ENCODE measurements around the gene OLIG1.

OLIG1 gene

DNA sequence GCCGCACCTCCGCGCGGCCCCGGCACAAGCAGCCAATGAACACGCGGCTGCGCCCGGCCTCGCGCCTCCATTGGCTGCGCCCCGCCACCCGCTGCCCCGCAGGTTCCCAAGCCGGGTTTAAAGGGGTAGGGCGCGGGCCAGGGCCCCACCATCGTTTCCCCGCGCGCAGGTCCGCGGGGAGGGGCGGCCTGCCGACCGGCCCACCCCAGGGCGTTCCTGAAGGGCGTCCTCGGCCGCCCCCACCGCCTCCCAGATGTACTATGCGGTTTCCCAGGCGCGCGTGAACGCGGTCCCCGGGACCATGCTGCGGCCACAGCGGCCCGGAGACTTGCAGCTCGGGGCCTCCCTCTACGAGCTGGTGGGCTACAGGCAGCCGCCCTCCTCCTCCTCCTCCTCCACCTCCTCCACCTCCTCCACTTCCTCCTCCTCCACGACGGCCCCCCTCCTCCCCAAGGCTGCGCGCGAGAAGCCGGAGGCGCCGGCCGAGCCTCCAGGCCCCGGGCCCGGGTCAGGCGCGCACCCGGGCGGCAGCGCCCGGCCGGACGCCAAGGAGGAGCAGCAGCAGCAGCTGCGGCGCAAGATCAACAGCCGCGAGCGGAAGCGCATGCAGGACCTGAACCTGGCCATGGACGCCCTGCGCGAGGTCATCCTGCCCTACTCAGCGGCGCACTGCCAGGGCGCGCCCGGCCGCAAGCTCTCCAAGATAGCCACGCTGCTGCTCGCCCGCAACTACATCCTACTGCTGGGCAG lies at the start of gene OLIG1:
Gene OLIG1 (plus strand): TSS at position 148 of the 750 bp plus-strand sequence. CDS start 106 bp downstream, at position 254.
- DNase-seq: peak in 2 of 3 experiments; percentile 88 to 95

- DNase-seq: no peak
These were observed 49.3 kb upstream of the OLIG1 start for GRCh38 chr21:33020558-33021100.

DNA sequence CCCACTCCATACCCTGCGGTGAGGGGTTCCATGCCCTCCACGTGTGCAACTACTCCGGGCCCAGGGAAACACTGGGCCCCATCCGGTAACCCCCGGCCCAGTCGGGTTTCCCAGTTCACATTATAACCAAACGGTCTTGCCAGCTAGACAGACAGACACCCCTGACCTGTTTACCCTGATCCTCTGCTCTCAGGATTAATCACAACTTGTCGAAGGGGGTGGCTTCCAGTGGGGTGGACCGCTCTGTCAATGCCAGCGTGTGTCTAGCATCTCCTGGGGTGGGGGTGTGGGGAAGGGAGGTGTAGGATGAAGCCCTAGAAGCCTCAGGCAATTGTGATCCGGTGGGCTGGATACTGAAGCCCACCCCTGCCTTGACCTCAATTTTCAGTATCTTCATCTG lies 48.8 kb upstream of the OLIG1 start:
- DNase-seq: no peak

DNA sequence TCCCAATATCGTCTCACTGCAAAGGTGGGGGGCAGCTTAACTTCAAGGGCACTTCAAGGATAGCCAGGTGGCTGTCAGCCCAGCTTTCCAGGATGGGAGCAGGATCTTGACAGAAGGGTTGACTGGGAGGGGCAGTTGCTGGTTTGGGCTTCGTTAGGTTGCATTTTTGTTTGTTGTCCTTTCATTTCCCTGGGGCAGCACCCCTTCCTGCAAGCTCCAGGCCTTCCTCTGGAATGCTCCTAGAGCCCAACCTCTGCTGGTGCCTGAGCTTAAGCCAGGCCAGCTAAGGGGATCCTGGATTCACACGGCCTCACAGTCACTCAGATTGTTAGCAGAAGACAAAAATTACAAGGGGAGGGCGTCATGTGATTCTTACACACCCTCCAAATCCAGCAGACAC lies 48.3 kb upstream of the OLIG1 start:
- no peak for DNase-seq

- no peak for DNase-seq
These were observed 47.5 kb upstream of the OLIG1 start for GRCh38 chr21:33022489-33022827.

- DNase-seq: peak in 2 of 3 experiments; percentile 63 to 67
These were observed 46.9 kb upstream of the OLIG1 start for GRCh38 chr21:33022828-33023573.

DNA sequence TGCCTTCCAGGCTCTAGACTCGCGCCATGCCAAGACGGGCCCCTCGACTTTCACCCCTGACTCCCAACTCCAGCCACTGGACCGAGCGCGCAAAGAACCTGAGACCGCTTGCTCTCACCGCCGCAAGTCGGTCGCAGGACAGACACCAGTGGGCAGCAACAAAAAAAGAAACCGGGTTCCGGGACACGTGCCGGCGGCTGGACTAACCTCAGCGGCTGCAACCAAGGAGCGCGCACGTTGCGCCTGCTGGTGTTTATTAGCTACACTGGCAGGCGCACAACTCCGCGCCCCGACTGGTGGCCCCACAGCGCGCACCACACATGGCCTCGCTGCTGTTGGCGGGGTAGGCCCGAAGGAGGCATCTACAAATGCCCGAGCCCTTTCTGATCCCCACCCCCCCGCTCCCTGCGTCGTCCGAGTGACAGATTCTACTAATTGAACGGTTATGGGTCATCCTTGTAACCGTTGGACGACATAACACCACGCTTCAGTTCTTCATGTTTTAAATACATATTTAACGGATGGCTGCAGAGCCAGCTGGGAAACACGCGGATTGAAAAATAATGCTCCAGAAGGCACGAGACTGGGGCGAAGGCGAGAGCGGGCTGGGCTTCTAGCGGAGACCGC lies 46.3 kb upstream of the OLIG1 start:
- peak in 2 of 3 experiments; percentile 52 to 54 for DNase-seq

GRCh38 chr21:33024201-33025103 lies 45.5 kb upstream of the OLIG1 start:
- DNase-seq: peak in 1 of 3 experiments; percentile 39

DNA sequence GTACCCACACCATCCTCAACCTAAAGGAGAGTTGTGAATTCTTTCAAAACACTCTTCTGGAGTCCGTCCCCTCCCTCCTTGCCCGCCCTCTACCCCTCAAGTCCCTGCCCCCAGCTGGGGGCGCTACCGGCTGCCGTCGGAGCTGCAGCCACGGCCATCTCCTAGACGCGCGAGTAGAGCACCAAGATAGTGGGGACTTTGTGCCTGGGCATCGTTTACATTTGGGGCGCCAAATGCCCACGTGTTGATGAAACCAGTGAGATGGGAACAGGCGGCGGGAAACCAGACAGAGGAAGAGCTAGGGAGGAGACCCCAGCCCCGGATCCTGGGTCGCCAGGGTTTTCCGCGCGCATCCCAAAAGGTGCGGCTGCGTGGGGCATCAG lies 44.8 kb upstream of the OLIG1 start:
- DNase-seq: no peak

DNA sequence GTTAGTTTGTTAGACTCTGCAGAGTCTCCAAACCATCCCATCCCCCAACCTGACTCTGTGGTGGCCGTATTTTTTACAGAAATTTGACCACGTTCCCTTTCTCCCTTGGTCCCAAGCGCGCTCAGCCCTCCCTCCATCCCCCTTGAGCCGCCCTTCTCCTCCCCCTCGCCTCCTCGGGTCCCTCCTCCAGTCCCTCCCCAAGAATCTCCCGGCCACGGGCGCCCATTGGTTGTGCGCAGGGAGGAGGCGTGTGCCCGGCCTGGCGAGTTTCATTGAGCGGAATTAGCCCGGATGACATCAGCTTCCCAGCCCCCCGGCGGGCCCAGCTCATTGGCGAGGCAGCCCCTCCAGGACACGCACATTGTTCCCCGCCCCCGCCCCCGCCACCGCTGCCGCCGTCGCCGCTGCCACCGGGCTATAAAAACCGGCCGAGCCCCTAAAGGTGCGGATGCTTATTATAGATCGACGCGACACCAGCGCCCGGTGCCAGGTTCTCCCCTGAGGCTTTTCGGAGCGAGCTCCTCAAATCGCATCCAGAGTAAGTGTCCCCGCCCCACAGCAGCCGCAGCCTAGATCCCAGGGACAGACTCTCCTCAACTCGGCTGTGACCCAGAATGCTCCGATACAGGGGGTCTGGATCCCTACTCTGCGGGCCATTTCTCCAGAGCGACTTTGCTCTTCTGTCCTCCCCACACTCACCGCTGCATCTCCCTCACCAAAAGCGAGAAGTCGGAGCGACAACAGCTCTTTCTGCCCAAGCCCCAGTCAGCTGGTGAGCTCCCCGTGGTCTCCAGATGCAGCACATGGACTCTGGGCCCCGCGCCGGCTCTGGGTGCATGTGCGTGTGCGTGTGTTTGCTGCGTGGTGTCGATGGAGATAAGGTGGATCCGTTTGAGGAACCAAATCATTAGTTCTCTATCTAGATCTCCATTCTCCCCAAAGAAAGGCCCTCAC lies 44.2 kb upstream of the OLIG1 start, which contains the start of gene OLIG2:
Gene OLIG2 (plus strand): TSS at position 447 of the 954 bp plus-strand sequence. CDS start 928 bp downstream, outside the sequence.
- DNase-seq: no peak

GRCh38 chr21:33026443-33026858 lies 43.5 kb upstream of the OLIG1 start:
- DNase-seq: no peak

GRCh38 chr21:33026878-33027400 lies 43.0 kb upstream of the OLIG1 start:
- DNase-seq: no peak

DNA sequence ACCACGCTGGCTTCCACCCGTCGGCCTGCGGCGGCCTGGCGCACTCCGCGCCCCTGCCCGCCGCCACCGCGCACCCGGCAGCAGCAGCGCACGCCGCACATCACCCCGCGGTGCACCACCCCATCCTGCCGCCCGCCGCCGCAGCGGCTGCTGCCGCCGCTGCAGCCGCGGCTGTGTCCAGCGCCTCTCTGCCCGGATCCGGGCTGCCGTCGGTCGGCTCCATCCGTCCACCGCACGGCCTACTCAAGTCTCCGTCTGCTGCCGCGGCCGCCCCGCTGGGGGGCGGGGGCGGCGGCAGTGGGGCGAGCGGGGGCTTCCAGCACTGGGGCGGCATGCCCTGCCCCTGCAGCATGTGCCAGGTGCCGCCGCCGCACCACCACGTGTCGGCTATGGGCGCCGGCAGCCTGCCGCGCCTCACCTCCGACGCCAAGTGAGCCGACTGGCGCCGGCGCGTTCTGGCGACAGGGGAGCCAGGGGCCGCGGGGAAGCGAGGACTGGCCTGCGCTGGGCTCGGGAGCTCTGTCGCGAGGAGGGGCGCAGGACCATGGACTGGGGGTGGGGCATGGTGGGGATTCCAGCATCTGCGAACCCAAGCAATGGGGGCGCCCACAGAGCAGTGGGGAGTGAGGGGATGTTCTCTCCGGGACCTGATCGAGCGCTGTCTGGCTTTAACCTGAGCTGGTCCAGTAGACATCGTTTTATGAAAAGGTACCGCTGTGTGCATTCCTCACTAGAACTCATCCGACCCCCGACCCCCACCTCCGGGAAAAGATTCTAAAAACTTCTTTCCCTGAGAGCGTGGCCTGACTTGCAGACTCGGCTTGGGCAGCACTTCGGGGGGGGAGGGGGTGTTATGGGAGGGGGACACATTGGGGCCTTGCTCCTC lies 42.3 kb upstream of the OLIG1 start:
- no peak for DNase-seq

- no peak for DNase-seq
These were observed 41.7 kb upstream of the OLIG1 start for GRCh38 chr21:33028287-33028670.

GRCh38 chr21:33028773-33029384 lies 41.1 kb upstream of the OLIG1 start:
- DNase-seq: no peak

DNA sequence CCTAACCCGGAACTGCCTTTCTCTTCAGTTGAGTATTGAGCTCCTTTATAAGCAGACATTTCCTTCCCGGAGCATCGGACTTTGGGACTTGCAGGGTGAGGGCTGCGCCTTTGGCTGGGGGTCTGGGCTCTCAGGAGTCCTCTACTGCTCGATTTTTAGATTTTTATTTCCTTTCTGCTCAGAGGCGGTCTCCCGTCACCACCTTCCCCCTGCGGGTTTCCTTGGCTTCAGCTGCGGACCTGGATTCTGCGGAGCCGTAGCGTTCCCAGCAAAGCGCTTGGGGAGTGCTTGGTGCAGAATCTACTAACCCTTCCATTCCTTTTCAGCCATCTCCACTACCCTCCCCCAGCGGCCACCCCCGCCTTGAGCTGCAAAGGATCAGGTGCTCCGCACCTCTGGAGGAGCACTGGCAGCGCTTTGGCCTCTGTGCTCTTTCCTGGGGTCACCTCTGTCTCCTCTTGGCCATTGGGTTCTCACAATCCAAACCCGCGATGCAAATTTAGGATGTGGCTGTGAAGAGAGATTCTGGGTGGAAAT lies 40.5 kb upstream of the OLIG1 start:
- DNase-seq: no peak

GRCh38 chr21:33029975-33030461 lies 39.9 kb upstream of the OLIG1 start:
- DNase-seq: no peak

- peak in 2 of 3 experiments; percentile 7 to 34 for DNase-seq
These were observed 39.3 kb upstream of the OLIG1 start for GRCh38 chr21:33030633-33031032.
